Measurements from ENCODE around the gene RAD51C.
"Not testable (repeated sequence)": the region's sequence is repeated elsewhere in the genome, so short reads cannot be mapped to it uniquely, and the experiment has no call there.

Gene RAD51C

GRCh38 chr17:58684462-58684861, 7.9 kb upstream of the RAD51C start:
- DNase-seq = not testable (repeated sequence)

GRCh38 chr17:58686980-58687379, 5.4 kb upstream of the RAD51C start:
- no peak for DNase-seq

GRCh38 chr17:58688521-58688920, 3.9 kb upstream of the RAD51C start:
- no peak for DNase-seq

- not testable (repeated sequence) for DNase-seq
Observed at GRCh38 chr17:58690033-58690432, 2.4 kb upstream of the RAD51C start.

- DNase-seq = no peak
Observed at GRCh38 chr17:58691701-58692238, 632 bp upstream of the RAD51C start, which contains the start of gene TEX14. Gene TEX14 (minus strand): TSS chr17:58692045. CDS start chr17:58652001, 40,044 bp downstream.

- no peak for DNase-seq
Observed at GRCh38 chr17:58693208-58693607, 806 bp downstream of the RAD51C start.

GRCh38 chr17:58693751-58694150, 1.3 kb downstream of the RAD51C start:
- DNase-seq = no peak

- DNase-seq = no peak
Observed at GRCh38 chr17:58694302-58694701, 1.9 kb downstream of the RAD51C start.

- DNase-seq = no peak
Observed at GRCh38 chr17:58694826-58695225, 2.4 kb downstream of the RAD51C start.

- DNase-seq = no peak
Observed at GRCh38 chr17:58699771-58700170, 7.4 kb downstream of the RAD51C start.

- DNase-seq = no peak
Observed at GRCh38 chr17:58702045-58702476, 9.7 kb downstream of the RAD51C start.

GRCh38 chr17:58702708-58703107, 10.3 kb downstream of the RAD51C start:
- DNase-seq = no peak

- DNase-seq = no peak
Observed at GRCh38 chr17:58703137-58703915, 10.9 kb downstream of the RAD51C start.

GRCh38 chr17:58703916-58704286, 11.5 kb downstream of the RAD51C start:
- DNase-seq = no peak

GRCh38 chr17:58706351-58707140, 14.1 kb downstream of the RAD51C start:
- no peak for DNase-seq

GRCh38 chr17:58710948-58711552, 18.6 kb downstream of the RAD51C start:
- peak; percentile 38 for DNase-seq

GRCh38 chr17:58722274-58722673, 29.9 kb downstream of the RAD51C start:
- DNase-seq = no peak

GRCh38 chr17:58722696-58723095, 30.3 kb downstream of the RAD51C start:
- no peak for DNase-seq

- no peak for DNase-seq
Observed at GRCh38 chr17:58728798-58729197, 36.4 kb downstream of the RAD51C start.

GRCh38 chr17:58730937-58731336, 38.5 kb downstream of the RAD51C start:
- DNase-seq = no peak

GRCh38 chr17:58734040-58734439, 41.6 kb downstream of the RAD51C start:
- DNase-seq = no peak

GRCh38 chr17:58734811-58735210, 42.4 kb downstream of the RAD51C start:
- no peak for DNase-seq

- no peak for DNase-seq
Observed at GRCh38 chr17:58741121-58741625, 48.8 kb downstream of the RAD51C start.
